Spinal cord (tissue), 10 donors: ENCODE data around the gene OR2AT4. TPM values are rescaled to one million over a fixed set of nuclear protein-coding genes. Genes with fewer than 3 reads are reported as not detected.

Source experiments
- DNase-seq, 6 donors: peaks; one replicate each; pipeline versions ENCODE4 v3.0.0 to v3.0.0-alpha.2; 2013 to 2015; ENCODE audit warnings: low spot score in 6 of 6, low read depth in 4 of 6
- H3K27ac ChIP-seq: one replicate; pipeline ENCODE4 v1.5.1; 2013; ENCODE audit warnings: low read depth, low read length, control low read depth
- H3K27me3 ChIP-seq: one replicate; pipeline ENCODE4 v1.6.1; 2013; ENCODE audit warnings: low read length; ENCODE audit not compliant: control insufficient read depth, insufficient read depth
- H3K36me3 ChIP-seq: one replicate; pipeline ENCODE4 v1.6.1; 2013; ENCODE audit warnings: low read length; ENCODE audit not compliant: control insufficient read depth, insufficient read depth
- H3K4me1 ChIP-seq: one replicate; pipeline ENCODE4 v1.6.1; 2013; ENCODE audit warnings: low read length; ENCODE audit not compliant: control insufficient read depth, insufficient read depth
- H3K4me3 ChIP-seq: one replicate; pipeline ENCODE4 v1.5.1; 2013; ENCODE audit warnings: low read depth, low read length, control low read depth
- H3K9me3 ChIP-seq: one replicate; pipeline ENCODE4 v1.6.1; 2013; ENCODE audit warnings: low read length; ENCODE audit not compliant: control insufficient read depth, insufficient read depth
- WGBS: methylation state at CpG from one replicate; pipeline ENCODE4 v1.1.5; 2013; ENCODE audit warnings: missing lambda C conversion rate; ENCODE audit not compliant: insufficient coverage; 5-methylcytosine and 5-hydroxymethylcytosine counted together
- polyA plus RNA-seq, 2 donors: library from polyadenylated mRNA; unstranded; fragments of 120-200 nt; gene quantifications; one replicate each; pipeline ENCODE4 v1.2.1, GENCODE V29; 2013; ENCODE audit not compliant: insufficient read length in 2 of 2
- total RNA-seq, 2 donors: library from RNA; depleted of rRNA in 1 of 2; stranded (reverse); fragments of 120-200 nt in 1 of 2; fragments of >200 nt in 1 of 2; gene quantifications; one replicate each; pipeline versions ENCODE4 v1.2.3 to v1.2.4, GENCODE V29; 2013 to 2014
- donor health status: healthy.

The OR2AT4 gene
- total and polyA plus RNA-seq, 4 donors = under 0.01 to 0.10 (median 0.04) TPM

DNA sequence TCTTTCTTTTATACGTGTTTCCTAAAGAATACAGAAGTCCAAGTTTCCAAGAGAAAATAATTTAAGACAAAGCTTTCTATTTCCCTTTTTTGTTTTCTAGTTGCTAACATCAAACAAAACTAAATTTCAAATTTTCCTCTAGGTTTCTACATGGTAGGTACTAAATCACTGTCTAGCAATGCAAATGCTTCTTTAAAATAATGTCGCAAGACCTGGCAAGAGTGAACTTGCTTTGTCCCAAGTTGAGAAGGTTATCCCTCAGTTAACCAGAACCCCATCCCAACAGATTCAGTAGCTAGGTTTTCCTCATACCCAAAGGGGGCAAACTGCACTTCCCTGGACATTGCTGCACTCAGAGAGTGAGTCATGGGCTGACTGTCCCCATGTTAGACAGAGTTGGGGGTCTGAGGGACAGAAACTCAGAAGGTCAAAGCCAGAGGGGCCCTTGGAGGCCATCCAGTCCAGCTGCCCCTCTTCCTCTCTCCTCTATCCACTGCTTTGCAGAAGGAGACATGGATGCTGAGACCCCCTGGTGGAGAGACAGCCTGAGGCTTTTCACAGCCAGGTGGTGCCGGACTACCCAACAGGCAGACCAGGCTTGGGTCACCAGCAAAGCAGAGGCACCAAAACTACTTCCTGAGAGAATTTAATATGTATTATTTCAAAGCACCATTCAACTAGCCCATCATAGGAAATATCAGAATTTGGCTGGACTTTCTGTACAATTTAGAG lies 23.1 kb downstream of the OR2AT4 start:
- DNase-seq = no peak
- H3K9me3 ChIP-seq = no peaks in the 10 kb centered on the region
- H3K4me3 ChIP-seq = no peak overlapping the region
- 70% methylated on average over 2 of the region's 3 CpGs for WGBS
- no peaks in the 10 kb centered on the region for H3K4me1 ChIP-seq
- no peak overlapping the region for H3K27ac ChIP-seq
- H3K36me3 ChIP-seq = no peaks in the 10 kb centered on the region
- no peaks in the 10 kb centered on the region for H3K27me3 ChIP-seq

DNA sequence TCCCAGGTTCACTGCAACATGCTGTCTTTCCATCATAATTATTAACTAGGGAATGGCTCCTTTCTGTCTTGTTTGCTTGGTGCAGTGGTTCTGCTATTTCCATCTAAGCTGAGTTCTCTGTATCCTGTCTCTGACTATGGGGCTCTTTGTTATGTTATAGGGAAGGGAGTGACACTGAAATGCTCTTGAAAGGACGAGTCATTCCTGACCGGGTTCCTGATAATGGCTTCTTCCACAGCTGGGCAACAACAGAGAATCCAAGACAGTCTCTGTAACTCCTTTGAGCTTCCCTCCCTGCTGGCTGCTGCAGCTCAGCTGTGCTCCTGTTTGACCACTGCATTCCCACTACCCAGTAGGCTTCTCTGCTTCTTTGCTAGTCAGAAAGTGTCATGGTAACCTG lies 24.1 kb downstream of the OR2AT4 start:
- DNase-seq = no peak
- Histone ChIP-seq H3K27ac (no peak overlapping the region), H3K4me1 (no peaks in the 10 kb centered on the region), H3K27me3 (no peaks in the 10 kb centered on the region), H3K36me3 (no peaks in the 10 kb centered on the region), H3K9me3 (no peaks in the 10 kb centered on the region), H3K4me3 (no peak overlapping the region)
- WGBS = 37% methylated on average over 2 of the region's 2 CpGs

DNA sequence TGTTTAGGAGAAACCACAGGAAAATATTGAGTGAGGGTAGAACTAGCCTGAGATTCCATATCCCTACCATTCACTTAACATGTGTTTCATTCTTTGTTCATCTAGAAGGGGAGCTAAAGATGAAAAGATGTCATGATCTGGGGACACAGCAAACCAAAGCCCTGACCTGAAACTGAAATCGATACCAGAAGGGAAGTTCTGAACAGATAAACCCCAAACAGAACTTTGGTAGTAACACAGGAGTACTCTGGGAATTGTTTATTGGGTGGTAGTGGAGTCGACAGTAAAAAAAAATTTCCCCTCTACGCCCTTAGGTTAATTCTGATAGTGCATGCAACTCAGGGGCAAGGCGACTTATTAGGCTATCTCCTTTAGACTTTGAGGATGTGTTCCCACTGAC lies 27.2 kb downstream of the OR2AT4 start:
- no peaks in the 10 kb centered on the region for H3K27me3 ChIP-seq
- no peak for DNase-seq
- H3K4me3 ChIP-seq = no peak overlapping the region
- no peaks in the 10 kb centered on the region for H3K9me3 ChIP-seq
- H3K4me1 ChIP-seq = no peaks in the 10 kb centered on the region
- H3K36me3 ChIP-seq = no peaks in the 10 kb centered on the region
- WGBS = 100% methylated on average over 1 of the region's 4 CpGs
- H3K27ac ChIP-seq = no peak overlapping the region

DNA sequence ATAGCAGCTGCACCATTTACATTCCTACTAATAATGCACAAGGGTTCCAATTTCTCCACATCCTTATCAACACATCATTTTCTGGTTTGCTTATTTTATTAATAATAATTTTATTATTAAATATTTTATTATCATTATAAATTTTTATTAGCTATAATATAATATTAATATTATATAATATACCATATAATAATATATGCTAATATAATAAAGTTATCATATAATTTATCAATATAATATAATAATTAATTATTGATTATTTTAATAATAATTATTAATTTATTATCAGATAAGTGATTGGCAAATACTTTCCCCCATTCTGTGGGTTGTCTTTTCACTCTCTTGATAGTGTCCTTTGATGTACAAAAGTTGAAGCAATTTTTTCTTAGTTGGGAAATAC lies 27.7 kb downstream of the OR2AT4 start:
- H3K4me3 ChIP-seq = no peak overlapping the region
- no peak for DNase-seq
- H3K27me3 ChIP-seq = no peaks in the 10 kb centered on the region
- no peaks in the 10 kb centered on the region for H3K36me3 ChIP-seq
- no peaks in the 10 kb centered on the region for H3K4me1 ChIP-seq
- no peaks in the 10 kb centered on the region for H3K9me3 ChIP-seq
- no peak overlapping the region for H3K27ac ChIP-seq

DNA sequence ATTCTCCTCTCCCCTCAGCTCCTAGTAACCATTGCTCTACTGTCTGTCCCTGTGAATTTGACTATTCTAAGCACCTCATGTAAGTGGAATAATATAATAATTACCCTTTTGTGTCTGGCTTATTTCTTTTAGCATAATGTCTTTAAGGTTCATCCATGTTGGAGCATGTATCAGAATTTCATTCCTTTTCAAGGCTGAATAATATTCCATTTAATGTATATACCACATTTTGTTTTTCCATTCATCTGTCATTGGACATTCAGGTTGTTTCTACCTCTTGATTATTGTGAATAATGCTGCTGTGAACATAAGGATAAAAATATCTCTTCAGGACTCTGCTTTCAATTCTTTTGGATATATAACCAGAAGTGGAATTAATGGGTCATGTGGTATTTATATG lies 28.1 kb downstream of the OR2AT4 start:
- Histone ChIP-seq H3K4me1 (no peaks in the 10 kb centered on the region), H3K4me3 (no peak overlapping the region), H3K27me3 (no peaks in the 10 kb centered on the region), H3K36me3 (no peaks in the 10 kb centered on the region), H3K27ac (no peak overlapping the region), H3K9me3 (no peaks in the 10 kb centered on the region)
- DNase-seq = no peak

DNA sequence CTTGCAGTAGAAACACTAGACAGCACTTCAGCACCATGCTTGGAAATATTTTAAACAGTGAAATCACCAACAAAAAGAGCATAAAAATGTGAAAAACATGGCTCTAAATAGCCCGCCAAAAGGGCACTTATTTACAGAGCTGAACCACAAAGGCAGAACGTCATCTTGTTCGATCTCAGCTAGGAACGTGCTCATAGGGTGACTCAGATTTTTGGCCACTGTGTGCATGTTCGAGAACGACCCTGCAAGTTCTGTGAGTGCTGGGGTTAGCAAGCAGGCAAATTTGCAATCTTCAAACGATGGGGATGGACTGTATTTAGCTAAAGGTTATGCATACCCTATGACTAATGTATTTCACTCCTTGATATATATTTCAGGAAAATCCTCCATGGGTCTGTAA lies 30.6 kb downstream of the OR2AT4 start:
- Histone ChIP-seq H3K27ac (no peak overlapping the region), H3K4me3 (no peak overlapping the region), H3K36me3 (no peaks in the 10 kb centered on the region), H3K27me3 (no peaks in the 10 kb centered on the region), H3K9me3 (no peaks in the 10 kb centered on the region), H3K4me1 (no peaks in the 10 kb centered on the region)
- WGBS = 71% methylated on average over 4 of the region's 7 CpGs
- DNase-seq = no peak

DNA sequence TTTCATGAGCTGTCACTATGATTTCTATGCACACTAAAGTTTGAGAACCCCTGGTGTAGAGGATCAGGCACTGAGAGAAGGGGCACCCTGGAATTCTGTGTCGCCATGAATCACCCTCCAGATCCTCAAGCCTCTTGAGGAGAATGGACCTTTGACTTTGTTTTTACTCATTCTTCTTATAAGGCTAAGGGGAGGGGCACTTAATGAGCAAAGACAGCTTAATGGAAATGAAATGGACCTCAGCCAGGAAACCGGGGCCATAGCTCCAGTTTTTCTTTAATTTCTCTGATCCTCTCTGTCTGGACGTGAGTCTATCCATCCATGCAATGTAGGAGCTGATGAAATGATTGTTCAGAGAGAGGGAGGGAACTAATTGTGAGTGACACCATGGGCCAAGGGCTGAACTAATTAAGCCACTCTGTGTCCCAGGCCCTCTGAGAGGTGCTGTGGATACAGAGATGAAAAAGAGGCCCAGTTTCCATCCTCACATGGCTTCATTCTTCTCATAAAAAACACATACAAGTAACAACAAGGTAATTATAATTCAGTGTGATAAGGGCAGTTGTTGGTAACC lies 32.8 kb downstream of the OR2AT4 start:
- H3K36me3 ChIP-seq = no peaks in the 10 kb centered on the region
- H3K4me1 ChIP-seq = no peaks in the 10 kb centered on the region
- DNase-seq = no peak
- H3K9me3 ChIP-seq = no peaks in the 10 kb centered on the region
- no peak overlapping the region for H3K4me3 ChIP-seq
- WGBS = 61% methylated on average over 2 of the region's 3 CpGs
- H3K27me3 ChIP-seq = no peaks in the 10 kb centered on the region
- no peak overlapping the region for H3K27ac ChIP-seq

DNA sequence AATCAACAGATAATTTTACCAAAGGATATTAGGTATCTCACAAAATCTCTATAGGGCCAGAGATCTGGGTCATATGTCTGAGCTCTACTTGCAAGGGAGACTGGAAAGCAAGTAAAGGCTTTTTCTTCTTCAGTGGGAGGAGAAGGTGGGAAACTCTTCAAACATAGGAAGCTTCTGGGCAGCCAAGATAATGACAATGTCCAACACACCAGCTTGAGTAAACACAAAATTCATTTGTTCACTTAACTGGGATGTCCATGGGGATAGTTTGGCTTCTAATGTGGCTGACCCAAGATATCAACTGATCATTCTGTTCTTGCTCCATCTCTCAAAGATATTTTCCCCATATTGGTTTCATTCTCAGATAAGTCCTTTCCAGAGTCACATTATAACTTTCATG lies 37.4 kb downstream of the OR2AT4 start:
- Histone ChIP-seq H3K36me3 (no peaks in the 10 kb centered on the region), H3K4me3 (no peak overlapping the region), H3K9me3 (no peaks in the 10 kb centered on the region), H3K27me3 (no peaks in the 10 kb centered on the region), H3K4me1 (no peaks in the 10 kb centered on the region), H3K27ac (no peak overlapping the region)
- no peak for DNase-seq

DNA sequence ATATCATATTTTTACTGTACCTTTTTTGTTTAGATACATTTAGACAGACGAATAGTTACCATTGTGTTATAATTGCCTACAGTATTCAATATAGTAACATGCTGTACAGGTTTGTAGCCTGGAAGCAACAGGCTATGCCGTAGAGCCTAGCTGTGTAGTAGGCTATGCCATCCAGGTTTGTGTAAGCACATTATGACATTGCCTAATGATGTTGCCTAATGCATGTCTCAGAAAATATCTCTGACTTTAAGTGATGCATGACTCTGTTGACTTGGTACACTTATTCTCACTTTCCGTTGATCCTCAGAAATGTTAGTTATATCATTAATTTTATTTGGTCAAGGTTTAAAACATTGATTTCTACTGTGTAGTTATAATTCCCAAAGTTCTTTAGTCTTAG lies 39.9 kb downstream of the OR2AT4 start:
- 100% methylated on average over 1 of the region's 3 CpGs for WGBS
- peaks cover 2% of the 10 kb centered on the region for H3K9me3 ChIP-seq
- H3K27ac ChIP-seq = no peak overlapping the region
- no peaks in the 10 kb centered on the region for H3K36me3 ChIP-seq
- no peaks in the 10 kb centered on the region for H3K27me3 ChIP-seq
- H3K4me3 ChIP-seq = no peak overlapping the region
- no peak for DNase-seq
- H3K4me1 ChIP-seq = no peaks in the 10 kb centered on the region

DNA sequence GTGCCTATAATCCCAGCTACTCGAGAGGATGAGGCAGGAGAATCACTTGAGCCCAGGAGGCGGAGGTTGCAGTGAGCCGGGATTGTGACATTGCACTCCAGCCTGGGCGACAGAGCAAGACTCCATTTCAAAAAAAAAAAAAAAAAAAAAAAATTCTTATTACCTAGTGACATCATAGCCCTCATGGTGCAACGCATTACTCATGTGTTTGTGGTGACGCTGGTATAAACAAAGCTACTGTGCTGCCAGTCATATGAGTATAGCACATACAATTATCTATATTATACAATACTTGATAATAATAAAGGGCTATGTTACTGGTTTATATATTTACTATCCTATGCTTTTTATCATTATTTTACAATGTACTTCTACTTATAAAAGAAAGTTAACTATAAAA lies 41.2 kb downstream of the OR2AT4 start:
- no peak overlapping the region for H3K4me3 ChIP-seq

More for the DNA sequence above, 41.2 kb downstream of the OR2AT4 start:
- Histone ChIP-seq H3K27me3 (no peaks in the 10 kb centered on the region), H3K27ac (no peak overlapping the region), H3K4me1 (no peaks in the 10 kb centered on the region), H3K9me3 (peaks cover 2% of the 10 kb centered on the region), H3K36me3 (no peaks in the 10 kb centered on the region)
- DNase-seq = no peak
- 100% methylated on average over 2 of the region's 6 CpGs for WGBS
